GM20000 (cell line): ENCODE results near the gene ZNHIT1.
"Not testable (repeated sequence)": the region's sequence is repeated elsewhere in the genome, so short reads cannot be mapped to it uniquely, and the experiment has no call there.

ENCODE experiments used
- DNase-seq: peaks from one replicate; pipeline ENCODE4 v3.0.0; 2012; ENCODE audit warnings: low spot score
- TF ChIP-seq, protein P1 (sequence below): IDR thresholded peaks from 2 replicates; pipeline ENCODE4 v1.5.1; 2012; ENCODE audit warnings: mild to moderate bottlenecking, control low read depth; ENCODE audit errors: extremely low read depth, missing control alignments

Gene ZNHIT1

DNA sequence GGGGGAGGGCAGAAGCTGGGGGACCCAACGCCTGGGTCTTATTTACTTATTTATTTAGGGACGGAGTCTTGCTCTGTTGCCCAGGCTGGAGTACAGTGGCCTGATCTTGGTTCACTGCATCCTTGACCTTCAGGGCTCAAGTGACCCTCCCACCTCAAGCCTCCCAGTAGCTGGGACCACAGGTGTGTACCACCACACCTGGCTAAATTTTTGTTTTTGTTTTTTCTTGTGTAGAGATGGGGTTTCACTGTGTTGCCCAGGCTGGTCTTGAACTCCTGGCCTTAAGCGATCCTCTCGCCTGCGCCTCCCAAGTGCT lies 15.4 kb upstream of the ZNHIT1 start:
- TF ChIP-seq, protein P1, sequence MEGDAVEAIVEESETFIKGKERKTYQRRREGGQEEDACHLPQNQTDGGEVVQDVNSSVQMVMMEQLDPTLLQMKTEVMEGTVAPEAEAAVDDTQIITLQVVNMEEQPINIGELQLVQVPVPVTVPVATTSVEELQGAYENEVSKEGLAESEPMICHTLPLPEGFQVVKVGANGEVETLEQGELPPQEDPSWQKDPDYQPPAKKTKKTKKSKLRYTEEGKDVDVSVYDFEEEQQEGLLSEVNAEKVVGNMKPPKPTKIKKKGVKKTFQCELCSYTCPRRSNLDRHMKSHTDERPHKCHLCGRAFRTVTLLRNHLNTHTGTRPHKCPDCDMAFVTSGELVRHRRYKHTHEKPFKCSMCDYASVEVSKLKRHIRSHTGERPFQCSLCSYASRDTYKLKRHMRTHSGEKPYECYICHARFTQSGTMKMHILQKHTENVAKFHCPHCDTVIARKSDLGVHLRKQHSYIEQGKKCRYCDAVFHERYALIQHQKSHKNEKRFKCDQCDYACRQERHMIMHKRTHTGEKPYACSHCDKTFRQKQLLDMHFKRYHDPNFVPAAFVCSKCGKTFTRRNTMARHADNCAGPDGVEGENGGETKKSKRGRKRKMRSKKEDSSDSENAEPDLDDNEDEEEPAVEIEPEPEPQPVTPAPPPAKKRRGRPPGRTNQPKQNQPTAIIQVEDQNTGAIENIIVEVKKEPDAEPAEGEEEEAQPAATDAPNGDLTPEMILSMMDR = no peak

DNA sequence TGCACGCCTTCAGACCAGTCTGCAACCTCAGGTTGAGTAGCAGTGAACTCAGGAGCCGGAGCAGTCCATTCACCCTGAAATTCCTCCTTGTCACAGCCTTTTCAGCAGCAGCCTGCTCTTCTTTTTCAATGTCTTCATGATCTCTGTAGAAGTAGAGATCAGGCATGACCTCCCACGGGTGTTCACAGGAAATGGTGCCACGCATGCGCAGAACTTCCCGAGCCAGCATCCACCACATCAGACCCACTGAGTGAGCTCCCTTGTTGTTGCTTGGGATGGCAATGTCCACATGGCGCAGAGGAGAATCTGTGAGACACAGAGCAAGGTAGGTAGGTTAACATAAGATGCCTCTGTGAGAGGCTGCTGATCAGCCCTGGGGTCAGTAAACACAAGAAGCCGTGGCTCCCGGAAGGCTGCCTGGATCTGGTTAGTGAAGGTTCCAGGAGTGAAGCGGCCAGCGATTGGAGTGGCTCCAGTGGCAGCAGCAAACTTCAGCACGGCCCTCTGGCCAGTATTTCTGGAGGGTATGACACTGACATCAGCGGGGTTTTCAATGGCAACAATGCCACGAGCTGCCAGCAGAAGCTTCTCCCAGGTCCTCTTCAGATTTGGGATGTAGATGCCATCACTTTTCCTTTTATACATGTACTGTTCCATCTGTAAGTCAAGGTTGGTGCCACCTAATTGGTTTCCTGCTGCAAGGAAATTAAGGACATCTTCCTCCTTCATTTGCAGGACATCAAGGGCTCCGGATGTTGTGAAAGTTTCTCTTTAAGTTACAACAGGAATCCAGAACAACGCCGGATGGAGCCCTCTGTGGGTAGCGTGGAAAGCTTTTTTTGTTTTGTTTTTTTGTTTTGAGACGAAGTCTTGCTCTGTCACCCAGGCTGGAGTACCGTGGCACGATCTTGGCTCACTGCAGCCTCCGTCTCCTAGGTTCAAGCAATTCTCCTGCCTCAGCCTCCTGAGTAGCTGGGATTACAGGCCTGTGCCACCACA lies 13.9 kb upstream of the ZNHIT1 start:
- DNase-seq = not testable (repeated sequence)

More for the DNA sequence above, 15.4 kb upstream of the ZNHIT1 start:
- DNase-seq = no peak

DNA sequence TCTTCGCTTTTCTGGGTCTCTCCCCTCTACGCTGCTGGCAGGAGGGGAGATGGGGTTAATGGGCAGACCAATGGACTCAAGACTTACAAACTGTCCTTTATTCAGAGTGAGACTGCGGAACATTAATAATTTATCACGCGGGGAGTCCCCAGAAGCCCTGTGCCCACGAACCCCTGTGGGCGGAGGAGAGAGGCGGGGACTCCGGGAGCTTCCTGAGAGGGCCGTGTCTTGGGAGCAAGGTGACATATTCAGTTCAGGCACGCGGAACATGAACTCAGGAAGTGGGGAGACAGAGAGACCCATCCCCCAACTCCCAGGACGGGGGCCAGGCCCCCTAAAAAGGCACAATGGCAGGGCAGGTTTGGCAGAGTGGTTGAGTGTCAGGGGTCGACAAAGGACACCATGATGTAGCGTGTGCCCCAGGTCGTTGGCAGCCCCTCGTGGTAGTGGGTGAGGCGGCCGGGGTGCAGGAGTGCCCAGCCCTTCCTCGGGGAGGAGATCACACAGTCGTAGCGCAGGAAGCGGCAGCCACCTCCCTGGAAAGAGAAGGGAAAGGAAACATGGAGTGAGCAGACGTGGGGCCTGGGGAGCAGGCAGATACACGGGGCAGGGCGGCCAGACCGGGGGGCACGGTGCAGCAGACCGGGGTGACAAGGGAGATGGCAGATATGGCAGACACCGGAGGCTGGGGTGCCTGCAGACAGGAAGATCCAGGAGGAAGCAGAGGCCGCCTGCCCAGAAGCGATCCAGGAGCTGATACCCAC lies 11.9 kb upstream of the ZNHIT1 start:
- DNase-seq = no peak
- TF ChIP-seq, protein P1 = no peak

DNA sequence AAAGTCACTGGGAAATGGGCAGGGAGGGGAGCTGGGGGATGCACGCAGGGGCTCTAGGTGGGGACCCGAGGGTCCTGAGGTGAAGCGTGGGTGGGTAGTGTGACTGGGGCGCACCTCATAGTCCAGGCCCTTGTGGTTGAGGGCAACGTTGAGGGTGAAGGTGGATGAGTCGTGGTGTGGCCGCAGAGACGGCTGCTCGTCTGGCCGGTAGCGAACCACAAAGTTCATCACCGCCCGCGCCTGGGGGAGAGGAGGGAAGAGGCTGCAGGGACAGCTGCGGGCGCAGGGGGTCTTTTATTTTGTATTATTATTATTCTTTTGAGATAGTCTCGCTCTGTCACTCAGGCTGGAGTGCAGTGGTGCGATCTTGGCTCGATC lies 11.3 kb upstream of the ZNHIT1 start:
- TF ChIP-seq, protein P1 = no peak
- no peak for DNase-seq

DNA sequence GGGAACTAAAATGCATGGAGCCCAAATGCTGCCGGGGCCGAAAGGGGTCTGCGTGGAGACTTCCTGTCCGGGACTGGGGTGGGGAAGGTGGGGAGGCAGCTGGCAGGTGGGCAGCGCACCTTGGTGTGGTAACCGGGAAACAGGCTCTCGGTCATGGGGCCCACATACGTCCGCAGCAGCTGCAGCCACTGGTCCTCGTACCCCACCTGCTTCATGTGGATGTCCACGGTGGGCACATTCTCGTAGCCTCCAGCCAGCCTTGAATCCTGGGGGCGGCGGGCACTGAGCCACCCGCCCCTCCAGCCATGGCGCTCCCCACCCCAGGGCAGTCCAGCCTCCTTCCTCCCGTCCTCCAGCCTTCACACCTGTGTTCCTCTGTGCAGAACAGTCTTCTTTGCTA lies 10.5 kb upstream of the ZNHIT1 start:
- DNase-seq = no peak
- TF ChIP-seq, protein P1 = no peak

DNA sequence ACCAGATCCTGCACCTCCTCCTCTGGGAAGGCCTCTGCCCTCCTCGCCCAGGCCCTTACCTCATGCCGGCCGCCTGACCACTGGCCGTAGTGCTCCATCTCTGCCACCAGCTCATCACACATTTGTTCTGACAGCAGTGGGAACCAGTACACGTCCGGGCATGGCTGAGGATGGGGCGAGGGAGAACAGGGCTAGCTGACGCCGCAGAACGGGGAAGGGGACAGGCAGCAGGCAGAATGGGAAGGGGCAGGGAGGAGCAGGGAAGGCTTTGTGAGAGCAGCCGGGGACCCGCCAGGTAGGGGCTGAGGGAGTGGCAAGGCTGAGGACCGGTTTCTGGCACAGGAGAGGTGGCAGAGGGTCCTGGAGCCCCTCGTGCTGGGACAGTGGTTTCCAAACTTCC lies 9.2 kb upstream of the ZNHIT1 start:
- TF ChIP-seq, protein P1 = no peak
- DNase-seq = no peak

DNA sequence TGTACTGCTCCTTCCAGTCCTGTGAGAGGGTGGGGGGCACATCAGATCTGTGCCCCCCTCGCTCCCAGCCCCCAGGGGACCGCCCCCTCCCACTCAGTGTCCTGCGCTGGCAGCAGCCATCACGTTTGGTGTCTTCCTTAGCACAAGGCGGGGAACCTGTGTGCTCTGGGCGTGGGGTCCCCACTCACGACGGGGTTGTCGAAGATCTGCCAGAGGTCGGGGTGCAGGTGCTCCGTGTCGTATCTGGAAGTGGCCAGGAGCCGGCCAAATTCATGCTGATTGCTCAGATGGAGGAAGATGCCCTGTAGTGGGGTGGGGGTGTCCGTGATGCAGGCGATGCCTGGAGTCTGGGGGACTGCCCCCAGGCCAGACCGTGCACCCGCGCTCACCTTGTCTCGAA lies 7.8 kb upstream of the ZNHIT1 start:
- TF ChIP-seq, protein P1 = no peak
- no peak for DNase-seq

DNA sequence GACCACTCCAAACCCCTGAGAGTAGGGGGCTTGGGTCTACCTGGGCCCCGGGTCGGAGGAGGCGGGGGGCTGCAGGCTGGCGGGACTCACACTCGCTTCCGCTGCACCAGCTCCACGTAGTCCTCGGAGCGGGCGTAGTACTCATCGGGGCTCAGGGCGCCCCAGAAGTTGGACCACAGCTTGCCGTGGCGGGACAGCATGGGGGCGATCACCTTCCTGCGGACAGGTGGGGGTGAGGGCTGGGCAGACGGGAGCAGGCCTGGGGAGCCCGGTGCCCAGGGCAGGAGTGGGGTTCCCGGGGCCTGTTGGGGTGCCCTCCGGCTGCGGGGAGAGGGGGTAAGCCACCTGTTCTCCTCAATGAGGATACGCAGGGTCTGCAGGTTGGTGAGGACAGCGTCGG lies 6.5 kb upstream of the ZNHIT1 start:
- DNase-seq = no peak
- TF ChIP-seq, protein P1 = no peak
